Trophoblast cell (in vitro differentiated cells and primary cell): Measurements from ENCODE around the gene ARHGAP42.
"Not testable (repeated sequence)": the region's sequence is repeated elsewhere in the genome, so short reads cannot be mapped to it uniquely, and the experiment has no call there.

ENCODE experiments used
- DNase-seq, 2 donors: peaks; one replicate each; pipeline ENCODE4 v3.0.0-alpha.2; 2016
- H2AFZ ChIP-seq: 2 replicates; pipeline ENCODE4 v1.6.1; 2013; ENCODE audit warnings: low read length, moderate library complexity, mild to moderate bottlenecking; ENCODE audit not compliant: insufficient read depth, poor library complexity
- H2AK5ac ChIP-seq: 2 replicates; pipeline ENCODE4 v1.6.1; 2013; ENCODE audit warnings: mild to moderate bottlenecking, low read length
- H2BK120ac ChIP-seq: 2 replicates; pipeline ENCODE4 v1.6.1; 2013; ENCODE audit warnings: low read length, mild to moderate bottlenecking, moderate library complexity; ENCODE audit not compliant: insufficient read depth, poor library complexity
- H2BK12ac ChIP-seq: 2 replicates; pipeline ENCODE4 v1.6.1; 2013; ENCODE audit warnings: mild to moderate bottlenecking, low read length, moderate library complexity
- H2BK5ac ChIP-seq: 2 replicates; pipeline ENCODE4 v1.6.1; 2013; ENCODE audit warnings: low read length, low read depth, moderate library complexity, mild to moderate bottlenecking; ENCODE audit not compliant: poor library complexity
- H3K14ac ChIP-seq: 2 replicates; pipeline ENCODE4 v1.6.1; 2013; ENCODE audit warnings: mild to moderate bottlenecking, low read length
- H3K18ac ChIP-seq: 2 replicates; pipeline ENCODE4 v1.6.1; 2013; ENCODE audit warnings: mild to moderate bottlenecking, low read length
- H3K23ac ChIP-seq: 2 replicates; pipeline ENCODE4 v1.6.1; 2013; ENCODE audit warnings: low read length
- H3K27ac ChIP-seq: 2 replicates; pipeline ENCODE4 v1.5.1; 2013; ENCODE audit warnings: low read depth, mild to moderate bottlenecking, inconsistent platforms, low read length, moderate library complexity
- H3K27me3 ChIP-seq: 2 replicates; pipeline ENCODE4 v1.6.1; 2013; ENCODE audit warnings: inconsistent platforms, mild to moderate bottlenecking, low read length, moderate library complexity; ENCODE audit not compliant: insufficient read depth
- H3K36me3 ChIP-seq, 2 experiments: 1 replicate in 1 of 2; 2 replicates in 1 of 2; pipeline ENCODE4 v1.6.1; 2013; ENCODE audit warnings: low read length in 2 of 2, mild to moderate bottlenecking in 2 of 2, moderate library complexity in 1 of 2; ENCODE audit not compliant: insufficient read depth in 2 of 2, control insufficient read depth in 1 of 2
- H3K4ac ChIP-seq: 2 replicates; pipeline ENCODE4 v1.6.1; 2013; ENCODE audit warnings: low read depth, mild to moderate bottlenecking, low read length, moderate library complexity
- H3K4me1 ChIP-seq, 2 experiments: 1 replicate in 1 of 2; 2 replicates in 1 of 2; pipeline ENCODE4 v1.6.1; 2013; ENCODE audit warnings: low read length in 2 of 2, mild to moderate bottlenecking in 2 of 2, moderate library complexity in 1 of 2; ENCODE audit not compliant: insufficient read depth in 2 of 2, control insufficient read depth in 1 of 2
- H3K4me2 ChIP-seq: 2 replicates; pipeline ENCODE4 v1.6.1; 2013; ENCODE audit warnings: inconsistent platforms, mild to moderate bottlenecking, low read length, moderate library complexity
- H3K4me3 ChIP-seq: 2 replicates; pipeline ENCODE4 v1.5.1; 2013; ENCODE audit warnings: mild to moderate bottlenecking, low read depth, low read length, inconsistent platforms
- H3K79me1 ChIP-seq: one replicate; pipeline ENCODE4 v1.6.1; 2013; ENCODE audit warnings: low read length
- H3K79me2 ChIP-seq: 2 replicates; pipeline ENCODE4 v1.6.1; 2013; ENCODE audit warnings: low read length, mild to moderate bottlenecking; ENCODE audit not compliant: control insufficient read depth, insufficient read depth, poor library complexity
- H3K9ac ChIP-seq: 2 replicates; pipeline ENCODE4 v1.6.1; 2013; ENCODE audit warnings: mild to moderate bottlenecking, low read length
- H3K9me3 ChIP-seq: 2 replicates; pipeline ENCODE4 v1.6.1; 2013; ENCODE audit warnings: low read depth, mild to moderate bottlenecking, control low read depth, inconsistent platforms, low read length; ENCODE audit not compliant: insufficient read depth
- H4K12ac ChIP-seq: 2 replicates; pipeline ENCODE4 v1.6.1; 2013; ENCODE audit warnings: low read depth, mild to moderate bottlenecking, low read length, moderate library complexity
- H4K8ac ChIP-seq: 2 replicates; pipeline ENCODE4 v1.6.1; 2013; ENCODE audit warnings: low read depth, mild to moderate bottlenecking, low read length, moderate library complexity
- H4K91ac ChIP-seq: one replicate; pipeline ENCODE4 v1.6.1; 2013; ENCODE audit warnings: low read depth, mild to moderate bottlenecking, low read length, moderate library complexity
- WGBS: extraction: QIAGEN DNeasy Blood & Tissue Kit; methylation state at CpG from one replicate; pipeline ENCODE4 v1.1.7; 2013; ENCODE audit warnings: missing lambda C conversion rate; ENCODE audit not compliant: insufficient read length, insufficient coverage; ENCODE audit errors: extremely low coverage; 5-methylcytosine and 5-hydroxymethylcytosine counted together

ARHGAP42 gene

DNA sequence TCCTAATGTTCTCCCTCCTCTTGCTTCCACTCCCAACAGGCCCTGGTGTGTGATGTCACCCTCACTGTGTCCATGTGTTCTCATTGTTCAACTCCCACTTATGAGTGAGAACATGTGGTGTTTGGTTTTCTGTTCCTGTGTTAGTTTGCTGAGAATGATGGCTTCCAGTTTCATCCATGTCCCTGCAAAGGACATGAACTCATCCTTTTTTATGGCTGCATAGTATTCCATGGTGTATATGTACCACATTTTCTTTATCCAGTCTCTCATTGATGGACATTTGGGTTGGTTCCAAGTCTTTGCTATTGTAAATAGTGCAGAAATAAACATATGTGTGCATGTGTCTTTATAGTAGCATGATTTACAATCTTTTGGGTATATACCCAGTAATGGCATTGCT, 326.6 kb downstream of the ARHGAP42 start:
- H3K4me1 ChIP-seq, H3K14ac ChIP-seq, H3K27me3 ChIP-seq, H3K9me3 ChIP-seq, H3K18ac ChIP-seq, H4K12ac ChIP-seq, H3K27ac ChIP-seq, H3K36me3 ChIP-seq, H3K79me1 ChIP-seq, H2BK120ac ChIP-seq, H2BK5ac ChIP-seq, H4K8ac ChIP-seq, H2AFZ ChIP-seq, H3K4me3 ChIP-seq, H2AK5ac ChIP-seq, H3K4ac ChIP-seq, H3K4me2 ChIP-seq, H3K79me2 ChIP-seq, H3K23ac ChIP-seq, DNase-seq, H2BK12ac ChIP-seq, H4K91ac ChIP-seq, H3K9ac ChIP-seq: not testable (repeated sequence)

DNA sequence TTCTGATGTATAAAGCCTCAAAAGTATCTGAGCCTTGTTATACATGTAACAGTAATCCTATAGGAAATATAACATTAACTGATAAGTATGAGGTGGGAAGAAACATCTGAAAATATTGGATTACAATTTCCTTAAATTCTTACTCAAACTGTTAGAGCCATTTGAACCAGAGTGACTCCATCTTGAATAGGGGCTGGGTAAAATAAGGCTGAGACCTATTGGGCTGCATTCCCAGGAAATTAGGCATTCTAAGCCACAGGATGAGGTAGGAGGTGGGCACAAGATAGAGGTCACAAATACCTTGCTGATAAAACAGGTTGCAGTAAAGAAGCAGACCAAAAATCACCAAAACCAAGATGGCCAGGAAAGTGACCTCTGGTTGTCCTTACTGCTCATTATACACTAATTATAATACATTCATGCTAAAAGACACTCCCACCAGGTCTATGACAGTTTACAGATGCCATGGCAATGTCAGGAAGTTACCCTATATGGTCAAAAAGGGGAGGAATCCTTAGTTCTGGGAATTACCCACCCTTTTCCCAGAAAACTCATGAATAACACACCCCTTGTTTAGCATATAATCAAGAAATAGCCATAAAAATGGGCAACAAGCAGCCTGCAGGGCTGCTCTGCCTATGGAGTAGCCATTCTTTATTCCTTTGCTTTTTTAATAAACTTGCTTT, 327.7 kb downstream of the ARHGAP42 start:
- no peak overlapping the region for H4K8ac ChIP-seq
- H2AK5ac ChIP-seq = no peak overlapping the region
- H3K23ac ChIP-seq = no peak overlapping the region
- no peak overlapping the region for H3K18ac ChIP-seq
- H3K9me3 ChIP-seq = no peaks in the 10 kb centered on the region
- no peak overlapping the region for H4K91ac ChIP-seq
- DNase-seq = no peak
- no peak overlapping the region for H3K4me2 ChIP-seq
- H2BK5ac ChIP-seq = no peak overlapping the region
- H3K27ac ChIP-seq = no peak overlapping the region
- no peaks in the 10 kb centered on the region for H3K79me2 ChIP-seq
- no peak overlapping the region for H2AFZ ChIP-seq
- no peak overlapping the region for H3K9ac ChIP-seq
- H3K4ac ChIP-seq = no peak overlapping the region
- no peaks in the 10 kb centered on the region for H3K79me1 ChIP-seq
- H4K12ac ChIP-seq = no peak overlapping the region
- no peak overlapping the region for H2BK12ac ChIP-seq
- no peak overlapping the region for H3K14ac ChIP-seq
- no peaks in the 10 kb centered on the region for H3K27me3 ChIP-seq
- no peaks in the 10 kb centered on the region for H3K36me3 ChIP-seq
- H2BK120ac ChIP-seq = no peak overlapping the region
- peaks cover 0 to 2% of the 10 kb centered on the region in 2 experiments for H3K4me1 ChIP-seq
- H3K4me3 ChIP-seq = no peak overlapping the region

DNA sequence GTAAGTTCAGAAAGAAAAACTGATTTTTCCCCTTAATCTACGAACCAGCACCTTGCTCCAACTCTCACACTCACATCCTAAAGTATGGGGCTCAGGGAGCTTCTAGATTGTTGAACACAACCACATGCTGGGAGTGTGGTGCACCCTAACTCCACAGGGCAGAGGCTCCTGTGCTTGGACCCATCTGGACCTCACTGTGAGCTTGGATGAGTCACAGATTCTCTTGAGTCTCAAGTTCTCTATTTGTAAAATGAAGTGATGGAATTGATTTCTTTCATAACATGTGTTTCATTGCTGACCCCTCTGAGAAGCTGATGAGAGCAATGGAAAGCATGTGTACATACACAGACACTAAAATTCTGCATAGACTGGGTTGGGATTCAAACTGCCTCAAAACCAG, 332.8 kb downstream of the ARHGAP42 start:
- no peaks in the 10 kb centered on the region for H3K36me3 ChIP-seq
- no peak overlapping the region for H3K23ac ChIP-seq
- H3K79me2 ChIP-seq = no peaks in the 10 kb centered on the region
- DNase-seq = no peak
- no peaks in the 10 kb centered on the region for H3K27me3 ChIP-seq
- WGBS = no CpG with 5 or more reads among the region's 1 CpG
- H4K91ac ChIP-seq = no peak overlapping the region
- no peak overlapping the region for H3K18ac ChIP-seq
- no peaks in the 10 kb centered on the region for H3K4me1 ChIP-seq
- H3K9ac ChIP-seq = no peak overlapping the region
- no peak overlapping the region for H4K12ac ChIP-seq
- H3K79me1 ChIP-seq = no peaks in the 10 kb centered on the region
- H3K27ac ChIP-seq = no peak overlapping the region
- no peak overlapping the region for H2BK120ac ChIP-seq
- H3K4me3 ChIP-seq = no peak overlapping the region
- no peak overlapping the region for H3K4me2 ChIP-seq
- H4K8ac ChIP-seq = no peak overlapping the region
- no peak overlapping the region for H2BK12ac ChIP-seq
- no peak overlapping the region for H2AFZ ChIP-seq
- H2BK5ac ChIP-seq = no peak overlapping the region
- no peaks in the 10 kb centered on the region for H3K9me3 ChIP-seq
- no peak overlapping the region for H2AK5ac ChIP-seq
- no peak overlapping the region for H3K14ac ChIP-seq
- H3K4ac ChIP-seq = no peak overlapping the region

DNA sequence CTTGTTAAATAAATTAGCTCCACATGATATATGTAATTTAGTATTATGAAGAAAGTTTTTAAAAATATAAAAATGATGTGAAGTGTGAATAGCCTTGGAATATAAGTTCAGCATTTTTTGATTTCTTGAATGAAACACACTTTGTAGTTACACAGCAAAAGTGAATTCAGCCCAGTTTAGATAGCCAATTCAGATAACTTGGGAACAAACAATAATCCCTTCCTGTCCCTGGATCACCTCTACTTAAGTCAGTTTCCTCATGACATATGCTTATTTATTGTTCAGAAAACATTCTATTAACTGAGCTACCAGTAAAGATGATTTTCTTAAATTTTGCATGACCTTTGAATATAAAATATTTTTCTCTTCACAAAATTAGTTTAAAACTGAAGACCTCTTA, 335.2 kb downstream of the ARHGAP42 start:
- H2BK12ac ChIP-seq = no peak overlapping the region

More for the DNA sequence above, 335.2 kb downstream of the ARHGAP42 start:
- Histone ChIP-seq H3K9me3 (no peaks in the 10 kb centered on the region), H2AFZ (no peak overlapping the region), H4K12ac (no peak overlapping the region), H3K4me2 (no peak overlapping the region), H4K8ac (no peak overlapping the region), H2BK120ac (no peak overlapping the region), H3K18ac (no peak overlapping the region), H3K79me1 (no peaks in the 10 kb centered on the region), H3K79me2 (no peaks in the 10 kb centered on the region), H2BK5ac (no peak overlapping the region), H3K27ac (no peak overlapping the region), H3K36me3 (no peaks in the 10 kb centered on the region), H2AK5ac (no peak overlapping the region), H3K23ac (no peak overlapping the region), H4K91ac (no peak overlapping the region), H3K9ac (no peak overlapping the region), H3K4me1 (no peaks in the 10 kb centered on the region), H3K27me3 (no peaks in the 10 kb centered on the region), H3K14ac (no peak overlapping the region), H3K4ac (no peak overlapping the region), H3K4me3 (no peak overlapping the region)
- no peak for DNase-seq
